22Rv1 (cell line): ENCODE measurements around the gene TFPI.

Experiments used
- H3K27ac ChIP-seq: fragments of 450-650 bp; 2 replicates; pipeline ENCODE4 v1.5.1; 2017
- CTCF ChIP-seq: fragments of 450-650 bp; IDR thresholded peaks from 2 replicates; pipeline ENCODE4 v1.5.1; 2017; ENCODE audit warnings: mild to moderate bottlenecking
- ZFX ChIP-seq: fragments of 450-650 bp; IDR thresholded peaks from 2 replicates; pipeline ENCODE4 v1.6.1; 2017; ENCODE audit warnings: antibody characterized with exemption, borderline replicate concordance

The TFPI gene

GRCh38 chr2:187497858-187498463, 56.3 kb downstream of the TFPI start:
- TF ChIP-seq ZFX = no peak
- TF ChIP-seq CTCF = peak; percentile 85

GRCh38 chr2:187497140-187497539, 57.1 kb downstream of the TFPI start:
- TF ChIP-seq ZFX = no peak
- TF ChIP-seq CTCF = no peak
- no peak overlapping the region for H3K27ac ChIP-seq

More at GRCh38 chr2:187497858-187498463, 56.3 kb downstream of the TFPI start:
- no peak overlapping the region for H3K27ac ChIP-seq

- TF ChIP-seq CTCF (no peak), ZFX (no peak)
- H3K27ac ChIP-seq = no peak overlapping the region
Observed at GRCh38 chr2:187495324-187495723, 58.9 kb downstream of the TFPI start.

- no peak for TF ChIP-seq CTCF
- TF ChIP-seq ZFX = no peak
- no peak overlapping the region for H3K27ac ChIP-seq
Observed at GRCh38 chr2:187493877-187494568, 60.2 kb downstream of the TFPI start.

- TF ChIP-seq ZFX (no peak), CTCF (no peak)
- H3K27ac ChIP-seq = no peak overlapping the region
Observed at GRCh38 chr2:187493180-187493579, 61.1 kb downstream of the TFPI start.

- H3K27ac ChIP-seq = no peak overlapping the region
- TF ChIP-seq ZFX (no peak), CTCF (no peak)
Observed at GRCh38 chr2:187486241-187486640, 68.0 kb downstream of the TFPI start.

GRCh38 chr2:187485523-187485922, 68.7 kb downstream of the TFPI start:
- no peak overlapping the region for H3K27ac ChIP-seq
- TF ChIP-seq ZFX (no peak), CTCF (no peak)
